Measurements from ENCODE around the gene GPR153.

Gene GPR153

GRCh38 chr1:6281511-6282402 lies 20.9 kb upstream of the GPR153 start:
- Histone ChIP-seq H4K12ac (ENCODE audit: low read depth, low read length) (no peak overlapping the region), H3K4me3 (ENCODE audit: low read depth, low read length) (no peak overlapping the region), H2AK5ac (ENCODE audit: low read length) (no peak overlapping the region), H3K4me2 (ENCODE audit: low read length) (no peak overlapping the region), H3K79me1 (ENCODE audit: low read length) (no peaks in the 10 kb centered on the region), H3K23ac (ENCODE audit: low read length) (no peak overlapping the region), H3K27me3 (ENCODE audit: insufficient read depth, low read length) (no peaks in the 10 kb centered on the region), H3K4me1 (ENCODE audit: control insufficient read depth in 1 of 2, insufficient read depth in 2 of 2, low read length in 2 of 2) (no peaks in the 10 kb centered on the region), H2AFZ (ENCODE audit: insufficient read depth, low read length, poor library complexity) (no peak overlapping the region), H3K14ac (ENCODE audit: low read length) (no peak overlapping the region), H3K18ac (ENCODE audit: low read length) (no peak overlapping the region), H2BK120ac (ENCODE audit: insufficient read depth, low read length, poor library complexity) (no peak overlapping the region), H3K27ac (ENCODE audit: low read depth, low read length) (no peak overlapping the region), H3K79me2 (ENCODE audit: control insufficient read depth, insufficient read depth, low read length, poor library complexity) (no peaks in the 10 kb centered on the region), H3K4ac (ENCODE audit: low read depth, low read length) (no peak overlapping the region), H4K8ac (ENCODE audit: low read depth, low read length) (no peak overlapping the region), H3K9ac (ENCODE audit: low read length) (no peak overlapping the region), H4K91ac (ENCODE audit: low read depth, low read length) (no peak overlapping the region), H3K9me3 (ENCODE audit: insufficient read depth, low read depth, low read length) (no peaks in the 10 kb centered on the region), H3K36me3 (ENCODE audit: control insufficient read depth in 1 of 2, insufficient read depth in 2 of 2, low read length in 2 of 2) (no peaks in the 10 kb centered on the region), H2BK12ac (ENCODE audit: low read length) (no peak overlapping the region), H2BK5ac (ENCODE audit: low read depth, low read length, poor library complexity) (no peak overlapping the region)
- DNase-seq = no peak
- WGBS (ENCODE audit: extremely low coverage, insufficient coverage, insufficient read length) = no CpG with 5 or more reads among the region's 19 CpGs

- Histone ChIP-seq H2BK120ac (ENCODE audit: insufficient read depth, low read length, poor library complexity) (no peak overlapping the region), H4K12ac (ENCODE audit: low read depth, low read length) (no peak overlapping the region), H3K4me1 (ENCODE audit: control insufficient read depth in 1 of 2, insufficient read depth in 2 of 2, low read length in 2 of 2) (peaks cover 0 to 2% of the 10 kb centered on the region in 2 experiments), H2AFZ (ENCODE audit: insufficient read depth, low read length, poor library complexity) (no peak overlapping the region), H3K9ac (ENCODE audit: low read length) (no peak overlapping the region), H3K9me3 (ENCODE audit: insufficient read depth, low read depth, low read length) (no peaks in the 10 kb centered on the region), H3K79me1 (ENCODE audit: low read length) (no peaks in the 10 kb centered on the region), H3K14ac (ENCODE audit: low read length) (no peak overlapping the region), H4K8ac (ENCODE audit: low read depth, low read length) (no peak overlapping the region), H3K4ac (ENCODE audit: low read depth, low read length) (no peak overlapping the region), H3K36me3 (ENCODE audit: control insufficient read depth in 1 of 2, insufficient read depth in 2 of 2, low read length in 2 of 2) (no peaks in the 10 kb centered on the region), H2BK5ac (ENCODE audit: low read depth, low read length, poor library complexity) (no peak overlapping the region), H4K91ac (ENCODE audit: low read depth, low read length) (no peak overlapping the region), H3K27me3 (ENCODE audit: insufficient read depth, low read length) (no peaks in the 10 kb centered on the region), H3K4me3 (ENCODE audit: low read depth, low read length) (no peak overlapping the region), H3K23ac (ENCODE audit: low read length) (no peak overlapping the region), H3K79me2 (ENCODE audit: control insufficient read depth, insufficient read depth, low read length, poor library complexity) (no peaks in the 10 kb centered on the region), H3K4me2 (ENCODE audit: low read length) (no peak overlapping the region), H3K18ac (ENCODE audit: low read length) (no peak overlapping the region), H3K27ac (ENCODE audit: low read depth, low read length) (no peak overlapping the region), H2AK5ac (ENCODE audit: low read length) (no peak overlapping the region), H2BK12ac (ENCODE audit: low read length) (no peak overlapping the region)
- peak in 1 of 2 donors; percentile 18 for DNase-seq
- no CpG with 5 or more reads among the region's 33 CpGs for WGBS (ENCODE audit: extremely low coverage, insufficient coverage, insufficient read length)
Measured at GRCh38 chr1:6280761-6281451, 20.0 kb upstream of the GPR153 start.

GRCh38 chr1:6279613-6280383 lies 18.9 kb upstream of the GPR153 start:
- peaks cover 0 to 2% of the 10 kb centered on the region in 2 experiments for H3K4me1 ChIP-seq (ENCODE audit: control insufficient read depth in 1 of 2, insufficient read depth in 2 of 2, low read length in 2 of 2)
- H3K4ac ChIP-seq (ENCODE audit: low read depth, low read length) = no peak overlapping the region
- no peaks in the 10 kb centered on the region for H3K27me3 ChIP-seq (ENCODE audit: insufficient read depth, low read length)
- H3K18ac ChIP-seq (ENCODE audit: low read length) = no peak overlapping the region
- H4K8ac ChIP-seq (ENCODE audit: low read depth, low read length) = no peak overlapping the region
- no peaks in the 10 kb centered on the region for H3K79me2 ChIP-seq (ENCODE audit: control insufficient read depth, insufficient read depth, low read length, poor library complexity)
- H4K91ac ChIP-seq (ENCODE audit: low read depth, low read length) = no peak overlapping the region
- no peak overlapping the region for H2AFZ ChIP-seq (ENCODE audit: insufficient read depth, low read length, poor library complexity)
- H3K27ac ChIP-seq (ENCODE audit: low read depth, low read length) = no peak overlapping the region
- no peak overlapping the region for H2AK5ac ChIP-seq (ENCODE audit: low read length)
- no peak overlapping the region for H4K12ac ChIP-seq (ENCODE audit: low read depth, low read length)
- no peak overlapping the region for H3K9ac ChIP-seq (ENCODE audit: low read length)
- H3K36me3 ChIP-seq (ENCODE audit: control insufficient read depth in 1 of 2, insufficient read depth in 2 of 2, low read length in 2 of 2) = no peaks in the 10 kb centered on the region
- DNase-seq = no peak
- no peak overlapping the region for H3K23ac ChIP-seq (ENCODE audit: low read length)
- no peaks in the 10 kb centered on the region for H3K79me1 ChIP-seq (ENCODE audit: low read length)
- H3K14ac ChIP-seq (ENCODE audit: low read length) = no peak overlapping the region
- H3K9me3 ChIP-seq (ENCODE audit: insufficient read depth, low read depth, low read length) = no peaks in the 10 kb centered on the region
- no peak overlapping the region for H2BK120ac ChIP-seq (ENCODE audit: insufficient read depth, low read length, poor library complexity)
- no peak overlapping the region for H3K4me3 ChIP-seq (ENCODE audit: low read depth, low read length)
- H2BK5ac ChIP-seq (ENCODE audit: low read depth, low read length, poor library complexity) = no peak overlapping the region
- H2BK12ac ChIP-seq (ENCODE audit: low read length) = no peak overlapping the region
- no CpG with 5 or more reads among the region's 31 CpGs for WGBS (ENCODE audit: extremely low coverage, insufficient coverage, insufficient read length)
- no peak overlapping the region for H3K4me2 ChIP-seq (ENCODE audit: low read length)

GRCh38 chr1:6279066-6279465 lies 18.2 kb upstream of the GPR153 start:
- H3K14ac ChIP-seq (ENCODE audit: low read length) = no peak overlapping the region
- WGBS (ENCODE audit: extremely low coverage, insufficient coverage, insufficient read length) = no CpG with 5 or more reads among the region's 10 CpGs

More at GRCh38 chr1:6279066-6279465, 18.2 kb upstream of the GPR153 start:
- Histone ChIP-seq H3K79me2 (ENCODE audit: control insufficient read depth, insufficient read depth, low read length, poor library complexity) (no peaks in the 10 kb centered on the region), H4K12ac (ENCODE audit: low read depth, low read length) (no peak overlapping the region), H3K18ac (ENCODE audit: low read length) (no peak overlapping the region), H2BK5ac (ENCODE audit: low read depth, low read length, poor library complexity) (no peak overlapping the region), H4K91ac (ENCODE audit: low read depth, low read length) (no peak overlapping the region), H2AK5ac (ENCODE audit: low read length) (no peak overlapping the region), H3K4me1 (ENCODE audit: control insufficient read depth in 1 of 2, insufficient read depth in 2 of 2, low read length in 2 of 2) (peaks cover 0 to 2% of the 10 kb centered on the region in 2 experiments), H3K9ac (ENCODE audit: low read length) (no peak overlapping the region), H3K79me1 (ENCODE audit: low read length) (no peaks in the 10 kb centered on the region), H2BK12ac (ENCODE audit: low read length) (no peak overlapping the region), H3K36me3 (ENCODE audit: control insufficient read depth in 1 of 2, insufficient read depth in 2 of 2, low read length in 2 of 2) (peaks cover 0 to 2% of the 10 kb centered on the region in 2 experiments), H3K27ac (ENCODE audit: low read depth, low read length) (no peak overlapping the region), H3K9me3 (ENCODE audit: insufficient read depth, low read depth, low read length) (no peaks in the 10 kb centered on the region), H3K23ac (ENCODE audit: low read length) (no peak overlapping the region), H3K4me3 (ENCODE audit: low read depth, low read length) (no peak overlapping the region), H3K27me3 (ENCODE audit: insufficient read depth, low read length) (no peaks in the 10 kb centered on the region), H3K4me2 (ENCODE audit: low read length) (no peak overlapping the region), H2AFZ (ENCODE audit: insufficient read depth, low read length, poor library complexity) (no peak overlapping the region), H3K4ac (ENCODE audit: low read depth, low read length) (no peak overlapping the region), H2BK120ac (ENCODE audit: insufficient read depth, low read length, poor library complexity) (no peak overlapping the region), H4K8ac (ENCODE audit: low read depth, low read length) (no peak overlapping the region)
- DNase-seq = no peak
